HG03139 (cell line): ENCODE measurements around the gene OR10G4.
"Not testable (repeated sequence)": the region's sequence is repeated elsewhere in the genome, so short reads cannot be mapped to it uniquely, and the experiment has no call there.

Experiments
- ATAC-seq: cut with Tn5 transposase; IDR thresholded peaks from one replicate; pipeline ENCODE4 v1.9.1; 2021; ENCODE audit not compliant: unreplicated experiment

The OR10G4 gene, protein sequence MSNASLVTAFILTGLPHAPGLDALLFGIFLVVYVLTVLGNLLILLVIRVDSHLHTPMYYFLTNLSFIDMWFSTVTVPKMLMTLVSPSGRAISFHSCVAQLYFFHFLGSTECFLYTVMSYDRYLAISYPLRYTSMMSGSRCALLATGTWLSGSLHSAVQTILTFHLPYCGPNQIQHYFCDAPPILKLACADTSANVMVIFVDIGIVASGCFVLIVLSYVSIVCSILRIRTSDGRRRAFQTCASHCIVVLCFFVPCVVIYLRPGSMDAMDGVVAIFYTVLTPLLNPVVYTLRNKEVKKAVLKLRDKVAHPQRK

DNA sequence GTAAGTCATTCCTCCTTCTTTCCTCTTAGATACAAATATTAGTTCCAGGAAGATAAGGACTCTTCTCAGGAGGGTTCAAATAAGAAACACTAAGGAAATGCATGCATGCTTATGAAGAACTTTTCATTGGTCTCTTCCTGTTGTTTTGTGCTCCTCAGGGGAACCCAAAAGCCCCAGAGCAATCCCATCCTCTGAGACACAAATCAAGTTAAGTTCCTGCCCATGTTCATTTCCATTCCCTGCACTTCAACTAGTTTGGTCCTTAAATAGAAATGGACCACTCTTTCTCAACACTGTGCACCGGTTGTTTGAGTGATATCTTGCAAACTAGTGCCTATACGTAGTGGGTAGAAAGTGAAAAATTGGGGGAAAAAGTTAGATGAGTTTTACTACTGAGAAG lies at the start of gene OR10G4:
OR10G4 (plus strand) TSS at position 301 of the 400 bp plus-strand sequence. CDS start 2,578 bp downstream, outside the sequence.
- ATAC-seq, result no peak

DNA sequence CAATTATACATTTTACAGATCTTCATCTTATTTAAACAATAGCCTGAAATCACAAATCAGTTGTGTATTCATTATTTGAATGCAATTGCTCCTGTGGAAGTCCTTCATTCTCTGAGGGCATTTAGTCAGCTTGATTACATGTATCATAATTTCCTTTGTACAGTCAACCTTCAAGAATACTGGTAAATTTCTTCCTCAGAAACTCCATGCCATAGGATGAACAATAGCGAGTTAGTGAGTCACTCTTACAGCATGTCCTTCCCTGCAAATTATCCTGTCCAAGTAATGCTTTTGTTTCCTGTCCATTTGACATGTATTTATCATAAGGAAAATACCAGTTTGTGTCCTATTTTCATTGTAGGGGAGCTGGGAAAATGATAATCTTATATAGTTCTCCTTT lies 39.0 kb upstream of the OR10G4 start:
- no peak for ATAC-seq

DNA sequence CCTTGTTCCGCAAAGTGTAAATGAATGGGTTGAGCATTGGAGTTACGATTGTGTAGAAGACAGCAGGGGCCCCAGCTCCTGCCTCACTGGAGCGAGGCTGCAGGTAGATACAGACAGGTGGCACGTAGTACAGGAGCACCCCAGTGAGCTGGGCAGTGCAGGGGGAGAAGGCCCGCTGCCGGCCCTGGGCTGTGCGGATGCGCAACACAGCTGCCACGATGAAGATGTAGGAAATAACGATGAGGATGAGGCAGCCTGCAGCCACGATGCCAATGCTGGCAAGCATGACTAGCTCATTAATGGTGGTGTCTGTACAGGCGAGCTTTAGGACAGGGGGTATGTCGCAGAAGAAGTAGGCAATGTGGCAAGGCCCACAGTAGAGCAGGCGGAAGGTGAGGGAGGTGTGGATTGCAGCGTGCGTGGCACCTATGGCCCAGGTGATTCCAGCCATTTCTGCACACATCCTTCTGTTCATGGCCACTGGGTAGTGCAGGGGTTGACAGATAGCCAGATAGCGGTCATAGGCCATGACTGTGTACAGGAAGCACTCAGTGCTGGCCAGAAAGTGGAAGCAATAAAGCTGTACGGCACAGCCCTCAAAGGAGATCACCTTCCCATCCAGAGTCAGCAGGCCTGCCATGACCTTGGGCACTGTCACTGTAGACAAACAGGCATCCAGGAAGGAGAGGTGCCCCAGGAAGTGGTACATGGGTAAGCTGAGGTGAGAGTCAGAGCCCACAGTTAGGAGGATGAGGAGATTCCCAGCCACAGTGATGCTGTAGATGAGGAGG lies 35.8 kb upstream of the OR10G4 start:
- no peak for ATAC-seq

- ATAC-seq, result no peak
Measured at GRCh38 chr11:123977731-123978347, 35.0 kb upstream of the OR10G4 start, which contains the start of gene OR10S1. Gene OR10S1, minus strand, starts transcription at chr11:123977781. Its CDS starts 117 bp downstream, at chr11:123977664.

DNA sequence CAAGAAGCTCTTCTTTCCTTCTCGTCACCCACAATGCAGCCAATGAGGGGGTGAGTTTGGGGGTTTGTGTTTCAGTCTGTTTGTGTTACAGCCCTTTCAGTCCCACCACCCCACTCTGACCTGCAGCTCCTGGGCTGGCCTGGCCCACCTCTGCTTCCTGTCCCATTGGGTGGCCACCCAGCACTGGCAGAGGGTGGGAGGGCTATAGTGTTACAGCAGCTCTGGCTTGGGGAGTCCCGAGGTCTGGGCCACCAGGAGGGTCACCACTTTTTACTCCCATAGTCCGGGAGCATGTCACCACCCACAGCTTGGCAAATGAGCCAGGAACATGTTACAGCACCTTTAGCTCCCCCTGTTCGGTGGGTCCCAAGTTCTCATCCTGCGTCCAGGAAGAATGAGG lies 33.5 kb upstream of the OR10G4 start:
- ATAC-seq, result no peak

DNA sequence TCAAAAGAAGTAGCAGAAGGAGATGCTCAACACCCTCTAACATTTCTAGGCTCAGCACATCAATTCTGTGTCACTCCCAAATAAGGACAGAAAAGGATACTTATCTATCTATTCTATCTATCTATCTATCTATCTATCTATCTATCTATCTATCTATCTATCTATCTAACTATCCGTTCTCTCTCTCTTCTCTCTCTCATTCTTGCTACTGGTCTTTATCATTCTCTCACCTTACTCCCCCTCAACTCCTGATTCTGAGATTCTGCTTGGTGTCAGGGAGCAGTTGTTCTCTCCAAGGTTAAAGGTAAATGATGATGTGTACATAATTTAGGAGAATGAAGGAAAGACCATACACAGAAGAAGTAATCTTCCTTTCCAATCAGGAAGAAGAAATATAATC lies 17.7 kb upstream of the OR10G4 start, which contains the start of gene OR10G6:
OR10G6 (minus strand) TSS at position 43 of the 400 bp plus-strand sequence; CDS start at position 43, 0 bp downstream.
- no peak for ATAC-seq

- ATAC-seq, result not testable (repeated sequence)
Measured at GRCh38 chr11:124015837-124016236, 3.0 kb downstream of the OR10G4 start.

GRCh38 chr11:124026498-124026897 lies 13.7 kb downstream of the OR10G4 start, which contains the start of gene OR10G8:
Gene OR10G8, plus strand, starts transcription at chr11:124026798. Its CDS starts 2,825 bp downstream, at chr11:124029623.
- ATAC-seq, result no peak

- ATAC-seq, result no peak
Measured at GRCh38 chr11:124036666-124037065, 23.9 kb downstream of the OR10G4 start.

- ATAC-seq, result no peak
Measured at GRCh38 chr11:124039557-124039956, 26.8 kb downstream of the OR10G4 start.

GRCh38 chr11:124041254-124041653 lies 28.5 kb downstream of the OR10G4 start, which contains the start of gene OR10G7:
Gene OR10G7, minus strand, starts transcription at chr11:124041325. Its CDS starts 2,324 bp downstream, at chr11:124039001.
- ATAC-seq, result no peak

GRCh38 chr11:124043420-124043819 lies 30.6 kb downstream of the OR10G4 start:
- ATAC-seq, result no peak

DNA sequence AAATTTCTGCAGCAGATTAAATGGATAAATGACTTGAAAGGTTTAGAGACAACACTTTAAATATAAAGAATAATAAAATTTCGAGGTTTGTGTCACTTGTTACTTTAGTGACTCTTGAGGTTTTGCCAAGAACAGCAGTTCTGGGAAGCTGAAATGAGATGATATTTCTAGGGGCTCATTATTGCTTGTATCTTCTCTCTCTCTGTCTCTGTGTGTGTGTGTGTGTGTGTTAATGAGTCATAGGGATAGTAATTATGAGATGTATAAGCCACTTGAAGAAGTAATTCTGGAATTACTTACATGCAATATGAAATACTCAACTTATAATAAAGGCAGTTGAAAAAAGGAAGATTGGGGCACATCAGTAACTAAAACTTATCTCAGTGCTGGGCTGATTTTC lies 38.0 kb downstream of the OR10G4 start:
- ATAC-seq, result no peak

GRCh38 chr11:124052966-124053365 lies 40.2 kb downstream of the OR10G4 start:
- ATAC-seq, result no peak
